Lung (tissue), 12 donors: Measurements from ENCODE around the gene TLX2. TPM values are rescaled to one million over a fixed set of nuclear protein-coding genes. Genes with fewer than 3 reads are reported as not detected.

Experiments
- ATAC-seq: fragments of 200-7000 bp; cut with Tn5 transposase; one replicate; pipeline ENCODE4 v1.9.1; 2020; ENCODE audit warnings: moderate number of reproducible peaks; ENCODE audit not compliant: insufficient read depth, low FRiP score
- DNase-seq, 3 donors: peaks; one replicate each; pipeline ENCODE4 v3.0.0-alpha.2; 2013 to 2017
- H3K27ac ChIP-seq, 2 donors: one replicate each; pipeline ENCODE4 v1.5.1; 2013; ENCODE audit warnings: mild to moderate bottlenecking in 2 of 2, moderate library complexity in 2 of 2, control low read depth in 1 of 2, inconsistent platforms in 1 of 2, low read depth in 1 of 2, low read length in 1 of 2
- H3K27me3 ChIP-seq, 3 donors: one replicate each; pipeline ENCODE4 v1.5.1; 2013; ENCODE audit warnings: low read length in 2 of 3; ENCODE audit not compliant: control insufficient read depth in 3 of 3, insufficient read depth in 3 of 3
- H3K36me3 ChIP-seq, 4 donors: one replicate each; pipeline ENCODE4 v1.5.1; 2013; ENCODE audit warnings: low read length in 4 of 4, mild to moderate bottlenecking in 1 of 4, moderate library complexity in 1 of 4; ENCODE audit not compliant: control insufficient read depth in 4 of 4, insufficient read depth in 4 of 4
- H3K4me1 ChIP-seq, 5 donors: one replicate each; pipeline ENCODE4 v1.5.1; 2013; ENCODE audit warnings: low read length in 5 of 5, mild to moderate bottlenecking in 2 of 5, moderate library complexity in 1 of 5; ENCODE audit not compliant: control insufficient read depth in 5 of 5, insufficient read depth in 5 of 5
- H3K4me3 ChIP-seq: one replicate; pipeline ENCODE4 v1.5.1; 2013; ENCODE audit warnings: mild to moderate bottlenecking, control low read depth, moderate library complexity
- H3K9ac ChIP-seq, 2 donors: one replicate each; pipeline ENCODE4 v1.5.1; 2013; ENCODE audit warnings: low read length in 2 of 2, control low read depth in 1 of 2; ENCODE audit not compliant: insufficient read depth in 1 of 2
- H3K9me3 ChIP-seq, 4 donors: one replicate each; pipeline ENCODE4 v1.5.1; 2013; ENCODE audit warnings: low read length in 3 of 4, mild to moderate bottlenecking in 1 of 4, moderate library complexity in 1 of 4; ENCODE audit not compliant: control insufficient read depth in 4 of 4, insufficient read depth in 3 of 4
- WGBS, 2 donors: extraction: QIAGEN DNeasy Blood & Tissue Kit; methylation state at CpG; one replicate each; pipeline ENCODE4 v1.1.7; 2013; 5-methylcytosine and 5-hydroxymethylcytosine counted together
- polyA plus RNA-seq, 2 donors: library from polyadenylated mRNA; stranded (reverse); fragments of 200-250 nt; gene quantifications; one replicate each; pipeline ENCODE4 v1.2.1, GENCODE V29; 2013
- total RNA-seq, 2 donors: library from RNA; depleted of rRNA in 1 of 2; stranded (reverse); fragments of >200 nt in 1 of 2; gene quantifications; one replicate each; pipeline ENCODE4 v1.2.1, GENCODE V29; 2014 to 2021
- TF ChIP-seq, protein P1 (sequence below): IDR thresholded peaks from 2 replicates; pipeline ENCODE4 v1.5.1; 2012; ENCODE audit warnings: mild to moderate bottlenecking; ENCODE audit errors: control extremely low read depth, extremely low read depth
- donor health status: control.
- donor health status: control.
- donor health status: Bipolar disorder and iron deficiency.
- donor health status: healthy.
- donor health status: DM: yes; HTN: yes; CAD: no.

The TLX2 gene
- total and polyA plus RNA-seq, 4 donors = 0.03 TPM; not detected in 3

DNA sequence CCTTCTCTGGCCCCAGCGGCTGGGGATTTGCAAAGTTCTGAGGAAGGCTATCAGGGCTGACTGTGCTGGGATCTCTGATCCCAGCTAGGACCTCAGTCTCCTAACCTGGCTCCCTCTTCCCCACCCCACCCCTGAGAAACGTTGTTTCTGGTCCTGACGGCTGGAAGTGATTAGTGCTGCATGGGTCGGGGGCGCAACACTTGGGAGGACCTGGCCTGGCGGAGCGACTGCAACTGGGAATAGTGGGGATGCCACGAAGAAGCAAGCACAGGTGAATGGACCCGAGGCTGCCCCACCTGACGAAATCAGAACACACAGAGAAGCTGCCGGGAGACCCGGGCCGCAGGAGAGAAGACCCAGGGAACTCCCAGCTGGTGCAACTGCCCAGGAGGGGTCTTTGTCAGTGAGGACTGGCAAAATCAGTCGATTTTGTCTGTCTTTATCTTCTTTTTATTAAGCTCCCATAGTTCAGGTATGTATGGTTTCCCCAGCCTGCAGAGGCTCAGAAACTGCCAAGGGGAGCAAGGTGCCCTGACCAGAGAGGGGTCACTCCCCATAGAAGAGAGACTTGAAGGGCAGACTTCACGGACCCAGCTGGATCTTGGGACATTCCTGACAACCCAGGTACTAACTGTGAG, 14.2 kb upstream of the TLX2 start:
- H3K27me3 ChIP-seq = peaks cover 0 to 86% (median 69%) of the 10 kb centered on the region in 3 donors

DNA sequence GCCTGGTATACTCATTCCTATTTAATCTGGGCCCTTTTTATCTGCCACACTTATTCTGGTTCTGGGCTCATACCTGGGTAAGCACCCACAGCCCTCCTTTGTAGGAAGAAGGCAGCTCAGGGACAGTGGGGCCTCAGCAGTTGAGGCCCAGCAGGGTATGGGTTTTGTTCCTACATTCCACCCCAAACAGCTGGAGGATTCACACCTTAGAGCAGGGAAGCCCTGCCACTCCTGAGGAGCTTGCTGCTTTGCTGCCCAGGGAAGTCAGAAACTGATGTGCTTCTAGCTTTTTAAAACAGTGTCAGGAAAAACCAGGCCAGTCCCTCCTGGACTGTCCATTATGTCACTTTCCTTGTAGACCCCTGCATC, 13.7 kb upstream of the TLX2 start:
- ATAC-seq (no peak), DNase-seq (no peak)
- H3K36me3 ChIP-seq = peaks cover 0 to 8% (median 4%) of the 10 kb centered on the region in 4 donors
- peaks cover 0 to 35% (median 14%) of the 10 kb centered on the region in 5 donors for H3K4me1 ChIP-seq
- no peak overlapping the region for H3K27ac ChIP-seq
- peaks cover 0 to 2% (median 0%) of the 10 kb centered on the region in 4 donors for H3K9me3 ChIP-seq
- no peak overlapping the region for H3K9ac ChIP-seq
- peaks cover 0 to 90% (median 74%) of the 10 kb centered on the region in 3 donors for H3K27me3 ChIP-seq
- TF ChIP-seq, protein P1, sequence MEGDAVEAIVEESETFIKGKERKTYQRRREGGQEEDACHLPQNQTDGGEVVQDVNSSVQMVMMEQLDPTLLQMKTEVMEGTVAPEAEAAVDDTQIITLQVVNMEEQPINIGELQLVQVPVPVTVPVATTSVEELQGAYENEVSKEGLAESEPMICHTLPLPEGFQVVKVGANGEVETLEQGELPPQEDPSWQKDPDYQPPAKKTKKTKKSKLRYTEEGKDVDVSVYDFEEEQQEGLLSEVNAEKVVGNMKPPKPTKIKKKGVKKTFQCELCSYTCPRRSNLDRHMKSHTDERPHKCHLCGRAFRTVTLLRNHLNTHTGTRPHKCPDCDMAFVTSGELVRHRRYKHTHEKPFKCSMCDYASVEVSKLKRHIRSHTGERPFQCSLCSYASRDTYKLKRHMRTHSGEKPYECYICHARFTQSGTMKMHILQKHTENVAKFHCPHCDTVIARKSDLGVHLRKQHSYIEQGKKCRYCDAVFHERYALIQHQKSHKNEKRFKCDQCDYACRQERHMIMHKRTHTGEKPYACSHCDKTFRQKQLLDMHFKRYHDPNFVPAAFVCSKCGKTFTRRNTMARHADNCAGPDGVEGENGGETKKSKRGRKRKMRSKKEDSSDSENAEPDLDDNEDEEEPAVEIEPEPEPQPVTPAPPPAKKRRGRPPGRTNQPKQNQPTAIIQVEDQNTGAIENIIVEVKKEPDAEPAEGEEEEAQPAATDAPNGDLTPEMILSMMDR = no peak
- no peak overlapping the region for H3K4me3 ChIP-seq

More for the DNA sequence above, 14.2 kb upstream of the TLX2 start:
- WGBS, 2 donors = 45 to 62% methylated on average over 15 of the region's 15 CpGs
- ATAC-seq (no peak), DNase-seq (no peak)
- Histone ChIP-seq H3K9me3 (peaks cover 0 to 2% (median 0%) of the 10 kb centered on the region in 4 donors), H3K4me3 (no peak overlapping the region), H3K4me1 (peaks cover 0 to 35% (median 14%) of the 10 kb centered on the region in 5 donors), H3K9ac (no peak overlapping the region), H3K27ac (no peak overlapping the region), H3K36me3 (peaks cover 0 to 3% (median 0%) of the 10 kb centered on the region in 4 donors)
- TF ChIP-seq, protein P1 = no peak

DNA sequence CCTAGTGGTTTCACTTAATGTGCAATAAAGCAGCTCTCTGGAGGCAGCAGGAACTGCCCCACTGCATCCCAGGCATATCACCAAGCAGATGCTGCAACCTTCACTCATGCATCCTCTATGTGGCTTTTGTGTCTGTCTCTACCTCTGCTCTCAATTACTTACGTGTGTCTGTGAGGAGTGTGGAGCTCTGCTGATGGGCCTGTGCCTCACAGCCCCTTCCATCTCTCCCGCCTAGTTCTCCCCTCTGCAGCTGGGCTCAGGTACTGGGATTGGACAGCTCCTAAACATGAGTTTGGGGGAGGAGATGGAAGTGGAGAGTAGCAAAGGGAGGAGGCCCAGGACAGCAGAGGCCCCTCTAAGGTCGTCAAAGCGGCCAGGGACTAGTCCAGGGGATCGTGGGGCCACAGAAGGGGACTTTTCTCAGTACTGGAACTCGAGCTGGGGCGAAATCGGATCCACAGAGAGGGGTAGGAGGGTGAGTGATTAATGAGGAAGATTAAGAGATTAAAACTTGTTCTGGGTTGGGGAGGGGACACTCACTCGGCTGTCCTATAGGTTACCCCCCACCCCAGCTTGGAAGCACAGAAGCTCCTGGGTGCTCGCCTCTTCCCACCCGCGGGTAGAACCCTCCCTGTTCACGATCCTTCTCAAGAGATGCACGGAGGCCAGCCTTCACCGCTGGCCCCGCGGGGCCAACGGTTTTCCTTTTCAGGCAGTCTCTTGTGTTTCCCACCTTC, 12.7 kb upstream of the TLX2 start:
- peaks cover 0 to 84% (median 78%) of the 10 kb centered on the region in 3 donors for H3K27me3 ChIP-seq
- H3K9ac ChIP-seq = no peak overlapping the region
- no peak overlapping the region for H3K4me3 ChIP-seq
- peaks cover 1 to 39% (median 14%) of the 10 kb centered on the region in 5 donors for H3K4me1 ChIP-seq
- H3K9me3 ChIP-seq = peaks cover 0 to 2% (median 0%) of the 10 kb centered on the region in 4 donors
- WGBS, 2 donors = 76 to 83% methylated on average over 18 of the region's 18 CpGs
- TF ChIP-seq, protein P1 = no peak
- DNase-seq (no peak), ATAC-seq (no peak)
- no peak overlapping the region for H3K27ac ChIP-seq
- H3K36me3 ChIP-seq = peaks cover 0 to 14% (median 7%) of the 10 kb centered on the region in 4 donors
